Stomach smooth muscle (tissue), 2 donors: ENCODE results near the gene FNDC3B.

Source experiments
- H3K27ac ChIP-seq: one replicate; pipeline ENCODE4 v1.7.0; 2013; ENCODE audit warnings: mild to moderate bottlenecking, low read length, inconsistent platforms
- H3K27me3 ChIP-seq, 2 donors: one replicate each; pipeline ENCODE4 v1.7.0; 2013; ENCODE audit warnings: low read length in 2 of 2; ENCODE audit not compliant: insufficient read depth in 2 of 2, control insufficient read depth in 1 of 2
- H3K36me3 ChIP-seq, 2 donors: one replicate each; pipeline ENCODE4 v1.7.0; 2013; ENCODE audit warnings: low read length in 2 of 2; ENCODE audit not compliant: control insufficient read depth in 2 of 2, insufficient read depth in 2 of 2
- H3K4me1 ChIP-seq: one replicate; pipeline ENCODE4 v1.7.0; 2013; ENCODE audit warnings: low read length; ENCODE audit not compliant: control insufficient read depth, insufficient read depth
- H3K4me3 ChIP-seq, 2 donors: one replicate each; pipeline ENCODE4 v1.7.0; 2013; ENCODE audit warnings: low read length in 2 of 2
- H3K9ac ChIP-seq, 2 donors: one replicate each; pipeline ENCODE4 v1.7.0; 2013; ENCODE audit warnings: low read length in 2 of 2, mild to moderate bottlenecking in 1 of 2
- H3K9me3 ChIP-seq, 2 donors: one replicate each; pipeline ENCODE4 v1.7.0; 2013; ENCODE audit warnings: low read length in 2 of 2; ENCODE audit not compliant: control insufficient read depth in 2 of 2
- donor health status: healthy.
- donor health status: Pancreatic carcinoma.

Gene FNDC3B

GRCh38 chr3:172293093-172293492 lies 253.7 kb downstream of the FNDC3B start:
- Histone ChIP-seq H3K9ac (no peak overlapping the region), H3K36me3 (peaks cover 3 to 13% of the 10 kb centered on the region in 2 donors), H3K4me3 (no peak overlapping the region), H3K9me3 (no peaks in the 10 kb centered on the region), H3K27me3 (no peaks in the 10 kb centered on the region), H3K27ac (no peak overlapping the region), H3K4me1 (peaks cover 3% of the 10 kb centered on the region)

GRCh38 chr3:172294223-172294806 lies 254.9 kb downstream of the FNDC3B start:
- Histone ChIP-seq H3K4me3 (no peak overlapping the region), H3K36me3 (peaks cover 4 to 13% of the 10 kb centered on the region in 2 donors), H3K4me1 (peaks cover 3% of the 10 kb centered on the region), H3K9ac (no peak overlapping the region), H3K27me3 (no peaks in the 10 kb centered on the region), H3K9me3 (no peaks in the 10 kb centered on the region), H3K27ac (no peak overlapping the region)

- H3K4me3 ChIP-seq = no peak overlapping the region
- no peak overlapping the region for H3K27ac ChIP-seq
- H3K4me1 ChIP-seq = peaks cover 3% of the 10 kb centered on the region
- H3K9ac ChIP-seq = no peak overlapping the region
- H3K36me3 ChIP-seq = peaks cover 2 to 13% of the 10 kb centered on the region in 2 donors
- H3K9me3 ChIP-seq = no peaks in the 10 kb centered on the region
- H3K27me3 ChIP-seq = no peaks in the 10 kb centered on the region
These were observed 257.0 kb downstream of the FNDC3B start for GRCh38 chr3:172296248-172296974.

GRCh38 chr3:172296975-172297332 lies 257.6 kb downstream of the FNDC3B start:
- H3K4me3 ChIP-seq = no peak overlapping the region
- no peak overlapping the region for H3K27ac ChIP-seq
- peaks cover 3% of the 10 kb centered on the region for H3K4me1 ChIP-seq
- H3K36me3 ChIP-seq = peaks cover 2 to 13% of the 10 kb centered on the region in 2 donors
- H3K9ac ChIP-seq = no peak overlapping the region
- H3K27me3 ChIP-seq = no peaks in the 10 kb centered on the region
- H3K9me3 ChIP-seq = no peaks in the 10 kb centered on the region

GRCh38 chr3:172298247-172298646 lies 258.9 kb downstream of the FNDC3B start:
- no peaks in the 10 kb centered on the region for H3K4me1 ChIP-seq
- no peak overlapping the region for H3K9ac ChIP-seq
- no peaks in the 10 kb centered on the region for H3K9me3 ChIP-seq
- H3K27me3 ChIP-seq = no peaks in the 10 kb centered on the region
- H3K36me3 ChIP-seq = peaks cover 2 to 10% of the 10 kb centered on the region in 2 donors
- no peak overlapping the region for H3K27ac ChIP-seq
- no peak overlapping the region for H3K4me3 ChIP-seq

- Histone ChIP-seq H3K4me3 (no peak overlapping the region), H3K4me1 (no peaks in the 10 kb centered on the region), H3K9me3 (no peaks in the 10 kb centered on the region), H3K27ac (no peak overlapping the region), H3K27me3 (no peaks in the 10 kb centered on the region), H3K9ac (no peak overlapping the region), H3K36me3 (peaks cover 2 to 10% of the 10 kb centered on the region in 2 donors)
These were observed 260.8 kb downstream of the FNDC3B start for GRCh38 chr3:172300187-172300586.

- no peak overlapping the region for H3K9ac ChIP-seq
- no peaks in the 10 kb centered on the region for H3K4me1 ChIP-seq
- H3K27me3 ChIP-seq = no peaks in the 10 kb centered on the region
- H3K9me3 ChIP-seq = no peaks in the 10 kb centered on the region
- H3K27ac ChIP-seq = no peak overlapping the region
- no peak overlapping the region for H3K4me3 ChIP-seq
- H3K36me3 ChIP-seq = peaks cover 2 to 10% of the 10 kb centered on the region in 2 donors
These were observed 261.5 kb downstream of the FNDC3B start for GRCh38 chr3:172300862-172301261.

GRCh38 chr3:172302203-172302602 lies 262.8 kb downstream of the FNDC3B start:
- H3K27me3 ChIP-seq = no peaks in the 10 kb centered on the region
- no peak overlapping the region for H3K4me3 ChIP-seq
- H3K9me3 ChIP-seq = no peaks in the 10 kb centered on the region
- H3K36me3 ChIP-seq = peaks cover 2 to 4% of the 10 kb centered on the region in 2 donors
- no peak overlapping the region for H3K9ac ChIP-seq
- H3K4me1 ChIP-seq = no peaks in the 10 kb centered on the region
- no peak overlapping the region for H3K27ac ChIP-seq

- Histone ChIP-seq H3K36me3 (peaks cover 5 to 10% of the 10 kb centered on the region in 2 donors), H3K4me3 (no peak overlapping the region), H3K9me3 (no peaks in the 10 kb centered on the region), H3K27ac (no peak overlapping the region), H3K4me1 (no peaks in the 10 kb centered on the region), H3K27me3 (no peaks in the 10 kb centered on the region), H3K9ac (no peak overlapping the region)
These were observed 263.8 kb downstream of the FNDC3B start for GRCh38 chr3:172303181-172303580.

GRCh38 chr3:172303941-172304558 lies 264.7 kb downstream of the FNDC3B start:
- Histone ChIP-seq H3K27ac (no peak overlapping the region), H3K4me3 (no peak overlapping the region), H3K36me3 (peaks cover 6 to 8% of the 10 kb centered on the region in 2 donors), H3K4me1 (no peaks in the 10 kb centered on the region), H3K9ac (no peak overlapping the region), H3K9me3 (no peaks in the 10 kb centered on the region), H3K27me3 (no peaks in the 10 kb centered on the region)

- no peak overlapping the region for H3K4me3 ChIP-seq
- H3K9ac ChIP-seq = no peak overlapping the region
- H3K9me3 ChIP-seq = no peaks in the 10 kb centered on the region
- H3K36me3 ChIP-seq = peaks cover 12 to 16% of the 10 kb centered on the region in 2 donors
- H3K27me3 ChIP-seq = no peaks in the 10 kb centered on the region
- no peak overlapping the region for H3K27ac ChIP-seq
- H3K4me1 ChIP-seq = no peaks in the 10 kb centered on the region
These were observed 266.2 kb downstream of the FNDC3B start for GRCh38 chr3:172305552-172305951.
